BLaER1 treated with 17β-estradiol and CSF1 and Interleukin-3, amounts not matched to agents 10 nM and 100 nM (cell line): ENCODE data around the gene LIME1.

Experiments
- H3K27ac ChIP-seq, 11 experiments: shearing (Covaris generic); formaldehyde crosslinking; 2 replicates each; pipeline ENCODE4 v1.8.1; 2022
- H3K27me3 ChIP-seq, 11 experiments: shearing (Covaris generic); formaldehyde crosslinking; 2 replicates each; pipeline ENCODE4 v1.8.1; 2022
- H3K36me3 ChIP-seq, 11 experiments: shearing (Covaris generic); formaldehyde crosslinking; 2 replicates each; pipeline ENCODE4 v1.8.1; 2022
- H3K4me1 ChIP-seq, 10 experiments: shearing (Covaris generic); formaldehyde crosslinking; 2 replicates each; pipeline ENCODE4 v1.8.1; 2022
- H3K4me2 ChIP-seq, 11 experiments: shearing (Covaris generic); formaldehyde crosslinking; 2 replicates each; pipeline ENCODE4 v1.8.1; 2022
- H3K4me3 ChIP-seq, 10 experiments: shearing (Covaris generic); formaldehyde crosslinking; 2 replicates each; pipeline ENCODE4 v1.8.1; 2022
- H3K9ac ChIP-seq, 11 experiments: shearing (Covaris generic); formaldehyde crosslinking; 2 replicates each; pipeline ENCODE4 v1.8.1; 2022
- H3K9me3 ChIP-seq, 11 experiments: shearing (Covaris generic); formaldehyde crosslinking; replicated peaks in 1 of 11; 2 replicates each; pipeline ENCODE4 v1.8.1; 2022
- H4K20me1 ChIP-seq, 11 experiments: shearing (Covaris generic); formaldehyde crosslinking; 2 replicates each; pipeline ENCODE4 v1.8.1; 2022
- Cebpa-rat ChIP-seq, 11 experiments: shearing (Covaris generic); IDR thresholded peaks; 2 replicates each; pipeline ENCODE4 v1.8.1; 2022

The LIME1 gene

DNA sequence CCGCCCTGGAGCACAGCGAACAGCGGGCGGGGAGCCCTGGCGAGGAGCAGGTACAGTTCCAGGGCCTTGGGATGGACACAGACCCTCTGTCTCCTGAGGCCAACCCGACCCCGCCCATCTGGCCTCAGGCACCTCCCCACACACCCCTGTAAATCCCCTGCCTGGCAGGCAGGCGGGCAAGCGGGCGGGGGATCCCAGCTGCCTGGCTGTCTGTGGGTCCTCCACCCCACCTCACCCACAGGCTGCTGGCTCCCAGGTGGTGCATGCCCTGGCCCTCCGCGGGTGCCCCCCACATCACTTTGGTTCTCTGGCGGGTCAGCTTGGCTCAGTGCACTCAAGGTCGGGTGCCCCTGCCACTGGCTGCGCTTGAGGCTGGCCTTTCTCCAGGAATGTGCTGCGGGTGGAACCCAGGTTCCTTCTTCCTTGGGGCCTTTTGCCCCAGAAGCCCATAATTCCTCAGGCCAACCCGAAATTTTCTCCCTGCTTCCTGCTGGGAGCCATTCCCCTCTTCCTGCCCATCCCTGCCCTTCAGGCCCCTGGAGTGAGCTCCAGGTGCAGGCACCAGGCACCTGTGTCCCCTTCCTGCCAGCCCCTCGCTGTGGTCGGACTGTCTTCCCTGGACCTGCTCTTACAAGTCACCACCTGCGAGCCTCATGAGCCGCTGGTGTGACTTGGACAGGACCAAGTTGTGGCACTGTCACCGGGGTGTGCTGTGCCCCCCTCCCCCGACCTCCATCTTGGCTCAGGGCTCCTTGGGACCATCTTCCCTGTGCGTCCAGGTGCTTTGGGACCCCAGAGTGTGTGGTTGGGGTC lies 45.4 kb upstream of the LIME1 start:
- Histone ChIP-seq H3K9me3 (no peaks in the 10 kb centered on the region), H3K4me1 (peaks cover 46 to 59% (median 52%) of the 10 kb centered on the region in 10 experiments), H3K27ac (no peak overlapping the region; a peak in 1 of 22 replicates), H3K9ac (peak overlapping the region in 4 of 11 experiments; percentile 3 to 50 (median 34); a peak in 6 of 22 replicates), H4K20me1 (peaks cover 0 to 58% (median 27%) of the 10 kb centered on the region in 11 experiments; a peak in 17 of 22 replicates), H3K4me3 (no peak overlapping the region), H3K27me3 (no peaks in the 10 kb centered on the region), H3K4me2 (peak overlapping the region; percentile 23 to 66 (median 54); a peak in 20 of 22 replicates), H3K36me3 (peaks cover 0 to 23% (median 5%) of the 10 kb centered on the region in 11 experiments; a peak in 9 of 22 replicates)
- TF ChIP-seq Cebpa-rat (IDR thresholded peaks at IDR 0.05) = no peak

DNA sequence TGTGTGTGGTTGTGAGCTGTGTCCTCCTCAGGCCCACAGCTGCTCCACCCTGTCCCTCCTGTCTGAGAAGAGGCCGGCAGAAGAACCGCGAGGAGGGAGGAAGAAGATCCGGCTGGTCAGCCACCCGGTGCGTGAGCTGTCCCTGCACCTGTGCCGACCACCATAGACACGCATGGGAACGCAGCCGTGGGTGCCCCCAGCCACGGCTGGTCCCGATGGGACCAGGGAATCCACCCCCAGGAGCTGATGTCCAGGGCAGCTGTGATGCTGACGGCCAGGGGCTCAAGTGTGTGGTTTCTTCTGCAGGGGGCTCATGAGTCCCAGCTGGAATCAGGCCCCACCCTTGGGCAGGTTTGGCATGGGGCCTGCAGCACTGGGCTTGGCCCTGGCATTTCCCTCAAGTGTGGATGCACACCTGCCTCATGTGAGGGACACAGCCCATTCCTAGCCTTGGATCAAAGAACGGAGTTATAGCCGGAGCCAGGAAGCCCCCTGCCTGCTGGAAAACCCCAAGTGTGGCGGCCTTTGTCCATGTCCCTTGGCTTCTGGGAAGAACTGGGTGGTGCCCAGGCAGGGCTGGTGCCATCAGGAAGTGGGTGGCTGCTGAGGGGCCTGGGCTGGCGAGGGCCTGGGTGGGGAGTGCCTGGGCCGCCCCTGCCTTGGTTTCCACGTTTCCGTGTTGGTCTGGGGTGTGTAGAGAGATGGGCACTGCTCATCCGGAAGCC lies 44.6 kb upstream of the LIME1 start:
- Histone ChIP-seq H3K9ac (peak overlapping the region in 4 of 11 experiments; percentile 3 to 50 (median 34); a peak in 4 of 22 replicates), H3K27ac (no peak overlapping the region), H3K36me3 (peaks cover 0 to 23% (median 5%) of the 10 kb centered on the region in 11 experiments; a peak in 9 of 22 replicates)

DNA sequence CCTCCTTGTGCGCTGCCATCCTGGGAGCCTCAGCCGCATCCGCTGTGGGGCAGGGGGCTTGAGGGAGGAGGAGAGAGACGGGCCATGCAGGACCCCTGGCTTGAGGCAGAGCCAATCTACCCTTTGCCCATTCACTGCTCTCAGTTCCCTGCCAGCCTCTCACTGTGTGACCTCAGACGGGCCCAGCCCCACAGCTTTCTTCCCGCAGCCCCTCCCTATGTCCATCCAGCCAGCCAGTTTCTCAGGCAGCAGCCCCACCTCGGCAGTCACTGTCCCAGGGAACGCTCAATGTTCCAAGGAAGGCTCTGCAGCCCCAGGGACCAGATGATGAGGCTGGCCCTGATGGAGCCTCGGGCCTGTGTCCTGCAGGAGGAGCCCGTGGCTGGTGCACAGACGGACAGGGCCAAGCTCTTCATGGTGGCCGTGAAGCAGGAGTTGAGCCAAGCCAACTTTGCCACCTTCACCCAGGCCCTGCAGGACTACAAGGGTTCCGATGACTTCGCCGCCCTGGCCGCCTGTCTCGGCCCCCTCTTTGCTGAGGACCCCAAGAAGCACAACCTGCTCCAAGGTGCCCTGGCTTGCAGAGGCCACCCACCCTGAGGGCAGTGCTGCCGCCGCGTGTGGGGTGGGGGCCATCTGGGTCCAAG lies 43.9 kb upstream of the LIME1 start:
- peak overlapping the region in 9 of 11 experiments; percentile 23 to 66 (median 58); a peak in 13 of 22 replicates for H3K4me2 ChIP-seq
- H3K27ac ChIP-seq = no peak overlapping the region
- TF ChIP-seq Cebpa-rat (IDR thresholded peaks at IDR 0.05) = no peak
- no peak overlapping the region for H3K4me3 ChIP-seq
- H3K27me3 ChIP-seq = no peaks in the 10 kb centered on the region
- peaks cover 7 to 67% (median 38%) of the 10 kb centered on the region in 11 experiments; a peak in 21 of 22 replicates for H4K20me1 ChIP-seq
- no peaks in the 10 kb centered on the region for H3K9me3 ChIP-seq
- no peak overlapping the region; a peak in 1 of 22 replicates for H3K9ac ChIP-seq
- peaks cover 0 to 23% (median 5%) of the 10 kb centered on the region in 11 experiments; a peak in 9 of 22 replicates for H3K36me3 ChIP-seq
- peaks cover 46 to 59% (median 52%) of the 10 kb centered on the region in 10 experiments for H3K4me1 ChIP-seq

More for the DNA sequence above, 44.6 kb upstream of the LIME1 start:
- Histone ChIP-seq H3K4me3 (no peak overlapping the region), H4K20me1 (peaks cover under 1 to 60% (median 31%) of the 10 kb centered on the region in 11 experiments; a peak in 21 of 22 replicates), H3K4me2 (peak overlapping the region; percentile 23 to 66 (median 54); a peak in 21 of 22 replicates), H3K9me3 (no peaks in the 10 kb centered on the region), H3K27me3 (no peaks in the 10 kb centered on the region), H3K4me1 (peaks cover 46 to 59% (median 52%) of the 10 kb centered on the region in 10 experiments)
- TF ChIP-seq Cebpa-rat (IDR thresholded peaks at IDR 0.05) = no peak

DNA sequence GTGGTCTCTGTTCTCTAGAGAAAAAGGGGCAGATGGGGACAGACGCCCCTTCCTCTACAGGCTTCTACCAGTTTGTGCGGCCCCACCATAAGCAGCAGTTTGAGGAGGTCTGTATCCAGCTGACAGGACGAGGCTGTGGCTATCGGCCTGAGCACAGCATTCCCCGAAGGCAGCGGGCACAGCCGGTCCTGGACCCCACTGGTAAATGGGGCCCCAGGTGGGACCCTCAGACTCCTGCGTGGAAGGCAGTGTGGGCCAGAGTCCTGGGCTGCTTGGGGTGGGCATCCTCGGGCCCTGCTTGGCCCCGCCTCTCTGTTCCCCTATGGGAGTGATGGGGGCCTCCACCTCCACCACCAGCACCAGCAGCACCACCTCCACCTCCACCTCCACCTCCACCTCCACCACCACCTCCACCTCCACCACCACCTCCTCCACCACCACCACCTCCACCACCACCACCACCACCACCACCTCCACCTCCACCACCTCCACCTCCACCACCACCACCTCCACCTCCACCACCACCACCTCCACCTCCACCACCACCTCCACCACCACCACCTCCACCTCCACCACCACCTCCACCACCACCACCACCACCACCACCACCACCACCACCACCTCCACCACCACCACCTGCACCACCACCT lies 43.3 kb upstream of the LIME1 start:
- Histone ChIP-seq H3K27ac (no peak overlapping the region), H3K4me2 (no peak overlapping the region), H3K27me3 (no peaks in the 10 kb centered on the region), H3K4me1 (peaks cover 47 to 59% (median 54%) of the 10 kb centered on the region in 10 experiments), H3K36me3 (peaks cover 0 to 23% (median 5%) of the 10 kb centered on the region in 11 experiments; a peak in 9 of 22 replicates), H4K20me1 (peaks cover 13 to 73% (median 45%) of the 10 kb centered on the region in 11 experiments), H3K9ac (no peak overlapping the region), H3K4me3 (no peak overlapping the region), H3K9me3 (no peaks in the 10 kb centered on the region)
- no peak for TF ChIP-seq Cebpa-rat (IDR thresholded peaks at IDR 0.05)

DNA sequence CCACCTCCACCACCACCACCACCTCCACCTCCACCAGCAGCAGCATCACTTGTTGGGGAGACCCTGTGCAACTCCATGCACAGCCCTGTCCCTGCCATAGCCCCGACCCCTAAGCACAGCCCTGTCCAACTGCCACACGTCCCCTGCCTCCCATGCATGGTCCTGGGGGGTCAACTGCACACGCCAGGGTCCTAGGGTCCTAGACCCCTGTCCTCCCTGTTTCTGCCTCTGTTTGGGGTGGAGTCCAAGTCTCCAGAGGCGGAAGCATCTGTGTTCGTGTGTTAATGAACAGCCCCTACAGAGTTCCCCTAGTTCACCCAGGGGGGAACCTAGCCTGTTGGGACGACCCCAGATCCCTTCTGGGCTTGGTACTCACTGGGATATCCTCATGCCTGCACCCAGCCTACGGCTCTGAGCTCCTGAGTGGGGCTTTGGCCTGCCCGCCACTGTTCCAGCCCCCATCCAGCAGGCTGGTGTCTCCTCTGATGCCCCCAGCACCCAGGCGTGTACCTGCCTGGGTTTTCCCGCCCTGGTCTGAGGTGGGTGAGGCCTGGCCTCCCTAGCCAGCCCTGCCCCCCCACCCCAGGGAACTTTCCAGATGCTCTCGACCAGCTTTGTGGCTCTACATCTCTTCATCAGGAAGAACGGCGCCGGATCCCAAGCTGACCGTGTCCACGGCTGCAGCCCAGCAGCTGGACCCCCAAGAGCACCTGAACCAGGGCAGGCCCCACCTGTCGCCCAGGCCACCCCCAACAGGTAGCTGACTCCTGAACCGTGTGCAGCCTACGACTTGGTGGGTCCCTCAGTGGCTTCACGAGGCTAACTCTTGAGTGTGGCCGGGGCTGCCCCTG lies 42.5 kb upstream of the LIME1 start:
- H3K27ac ChIP-seq = no peak overlapping the region
- H3K9me3 ChIP-seq = no peaks in the 10 kb centered on the region
- peaks cover 52 to 61% (median 57%) of the 10 kb centered on the region in 10 experiments for H3K4me1 ChIP-seq
- no peak for TF ChIP-seq Cebpa-rat (IDR thresholded peaks at IDR 0.05)
- H3K27me3 ChIP-seq = no peaks in the 10 kb centered on the region
- H3K4me3 ChIP-seq = no peak overlapping the region
- no peak overlapping the region for H3K9ac ChIP-seq
- peaks cover 21 to 81% (median 52%) of the 10 kb centered on the region in 11 experiments for H4K20me1 ChIP-seq
- H3K36me3 ChIP-seq = peaks cover 0 to 23% (median 5%) of the 10 kb centered on the region in 11 experiments; a peak in 9 of 22 replicates
- H3K4me2 ChIP-seq = no peak overlapping the region

DNA sequence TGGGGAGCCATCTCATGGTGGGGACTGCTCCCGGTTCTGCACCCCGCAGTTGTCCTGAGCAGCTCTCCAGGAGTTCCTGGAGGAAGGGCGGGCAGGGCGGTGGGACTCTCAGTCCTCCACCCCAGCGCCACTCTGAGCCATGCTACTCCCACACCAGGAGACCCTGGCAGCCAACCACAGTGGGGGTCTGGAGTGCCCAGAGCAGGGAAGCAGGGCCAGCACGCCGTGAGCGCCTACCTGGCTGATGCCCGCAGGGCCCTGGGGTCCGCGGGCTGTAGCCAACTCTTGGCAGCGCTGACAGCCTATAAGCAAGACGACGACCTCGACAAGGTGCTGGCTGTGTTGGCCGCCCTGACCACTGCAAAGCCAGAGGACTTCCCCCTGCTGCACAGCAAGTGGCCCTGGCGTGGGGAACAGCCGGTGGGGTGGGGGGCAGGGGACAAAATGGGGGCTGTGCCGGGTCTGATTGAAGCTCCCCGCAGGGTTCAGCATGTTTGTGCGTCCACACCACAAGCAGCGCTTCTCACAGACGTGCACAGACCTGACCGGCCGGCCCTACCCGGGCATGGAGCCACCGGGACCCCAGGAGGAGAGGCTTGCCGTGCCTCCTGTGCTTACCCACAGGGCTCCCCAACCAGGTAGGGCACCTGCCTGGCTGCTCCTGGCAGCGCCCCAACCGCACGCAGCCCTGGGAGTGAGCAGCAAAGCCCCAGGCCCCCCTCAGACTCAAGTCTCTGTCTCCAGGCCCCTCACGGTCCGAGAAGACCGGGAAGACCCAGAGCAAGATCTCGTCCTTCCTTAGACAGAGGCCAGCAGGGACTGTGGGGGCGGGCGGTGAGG lies 41.7 kb upstream of the LIME1 start:
- Histone ChIP-seq H3K4me1 (peaks cover 59 to 70% (median 65%) of the 10 kb centered on the region in 10 experiments), H4K20me1 (peaks cover 27 to 83% (median 61%) of the 10 kb centered on the region in 11 experiments), H3K9ac (peak overlapping the region in 2 of 11 experiments; percentile 59 to 75; a peak in 1 of 22 replicates), H3K36me3 (peaks cover 0 to 23% (median 5%) of the 10 kb centered on the region in 11 experiments; a peak in 10 of 22 replicates), H3K27me3 (no peaks in the 10 kb centered on the region), H3K27ac (peak overlapping the region in 3 of 11 experiments; percentile 57 to 61 (median 59); a peak in 4 of 22 replicates), H3K9me3 (no peaks in the 10 kb centered on the region), H3K4me2 (no peak overlapping the region), H3K4me3 (no peak overlapping the region)
- TF ChIP-seq Cebpa-rat (IDR thresholded peaks at IDR 0.05) = no peak
